Suprapubic skin (tissue), 4 donors: ENCODE measurements around the gene ANKRD63. TPM values are rescaled to one million over a fixed set of nuclear protein-coding genes. Genes with fewer than 3 reads are reported as not detected.
A peak's percentile ranks its signal among the peaks of the same experiment; 100 is the strongest.

Experiments
- DNase-seq, 2 donors: peaks; one replicate each; pipeline ENCODE4 v3.0.0-alpha.2; 2019; ENCODE audit warnings: low spot score in 2 of 2
- H3K27ac ChIP-seq: fragments of 200-600 bp; sonication (generic); one replicate; pipeline ENCODE4 v1.5.1; 2019
- H3K27me3 ChIP-seq: fragments of 200-600 bp; sonication (generic); one replicate; pipeline ENCODE4 v1.5.1; 2019
- H3K36me3 ChIP-seq: fragments of 200-600 bp; sonication (generic); one replicate; pipeline ENCODE4 v1.5.1; 2019
- H3K4me1 ChIP-seq: fragments of 200-600 bp; sonication (generic); one replicate; pipeline ENCODE4 v1.5.1; 2019
- H3K4me3 ChIP-seq: fragments of 200-600 bp; sonication (generic); one replicate; pipeline ENCODE4 v1.5.1; 2019; ENCODE audit warnings: mild to moderate bottlenecking
- H3K9me3 ChIP-seq: fragments of 200-600 bp; sonication (generic); one replicate; pipeline ENCODE4 v1.5.1; 2019
- EP300 ChIP-seq: sonication (generic); formaldehyde crosslinking; IDR thresholded peaks from one replicate; pipeline ENCODE4 v1.6.1; 2017; ENCODE audit warnings: antibody characterized with exemption
- POLR2A ChIP-seq, 2 donors: fragments of 450-650 bp; IDR thresholded peaks; one replicate each; pipeline ENCODE4 v1.6.1; 2017; ENCODE audit warnings: antibody characterized with exemption in 2 of 2, mild to moderate bottlenecking in 2 of 2, moderate library complexity in 2 of 2
- POLR2AphosphoS5 ChIP-seq, 3 donors: sonication (generic); formaldehyde crosslinking; IDR thresholded peaks; one replicate each; pipeline ENCODE4 v1.6.1; 2017; ENCODE audit warnings: antibody characterized with exemption in 3 of 3
- WGBS: methylation state at CpG from one replicate; pipeline ENCODE4 v1.1.5; 2018; 5-methylcytosine and 5-hydroxymethylcytosine counted together
- total RNA-seq, 4 donors: library from RNA; depleted of rRNA; stranded (reverse); fragments of >200 nt; gene quantifications; one replicate each; pipeline ENCODE4 v1.1.0, GENCODE V29; 2016
- TF ChIP-seq, protein P1 (sequence below), 2 donors: fragments of 200-600 bp in 1 of 2; fragments of 450-650 bp in 1 of 2; sonication (generic) in 1 of 2; IDR thresholded peaks; one replicate each; pipeline ENCODE4 v1.5.1; 2016 to 2019; ENCODE audit warnings: antibody characterized with exemption in 2 of 2, mild to moderate bottlenecking in 1 of 2, moderate library complexity in 1 of 2

Gene ANKRD63
- total RNA-seq, 4 donors from 2014 or later = not detected

DNA sequence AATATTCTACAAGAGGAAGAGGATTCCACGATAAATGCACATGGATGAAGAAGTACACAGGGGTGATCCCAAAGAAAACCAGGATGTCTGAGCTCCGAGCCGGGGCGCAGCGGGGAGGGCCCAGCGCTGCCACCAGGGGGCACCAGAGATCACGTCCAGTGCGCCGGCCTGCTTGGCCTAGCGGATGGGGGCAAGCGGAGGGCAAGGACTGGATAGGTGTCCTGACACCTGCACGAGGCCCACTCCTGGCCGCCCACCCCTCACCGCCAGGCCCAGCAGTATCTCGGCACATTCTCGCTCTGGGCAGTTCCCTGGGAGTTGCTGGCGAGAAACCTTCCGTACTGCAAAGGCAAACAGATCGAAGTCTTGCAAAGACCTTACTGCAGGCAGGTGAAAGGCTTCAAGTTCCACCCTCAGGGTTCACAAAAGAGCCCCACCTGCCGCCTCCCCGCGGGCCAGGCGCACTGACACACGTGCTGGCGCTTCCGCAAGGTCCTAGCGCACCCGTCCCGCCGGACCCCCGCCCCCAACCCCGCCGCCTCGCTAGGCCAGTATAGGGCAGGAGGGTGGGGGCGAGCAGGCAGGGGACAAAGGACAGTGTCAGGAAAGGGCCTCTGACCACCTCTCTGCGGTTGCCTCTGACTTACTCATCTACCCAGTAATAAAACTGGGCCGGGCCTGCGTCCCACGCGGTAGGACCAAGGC lies 3.3 kb downstream of the ANKRD63 start:
- Histone ChIP-seq H3K4me3 (peak overlapping the region; percentile 11), H3K4me1 (peaks cover 44% of the 10 kb centered on the region), H3K27ac (no peak overlapping the region), H3K27me3 (peaks cover 54% of the 10 kb centered on the region), H3K36me3 (peaks cover 6% of the 10 kb centered on the region), H3K9me3 (no peaks in the 10 kb centered on the region)
- no peak for TF ChIP-seq POLR2AphosphoS5 (IDR thresholded peaks at IDR 0.05)
- TF ChIP-seq, protein P1, sequence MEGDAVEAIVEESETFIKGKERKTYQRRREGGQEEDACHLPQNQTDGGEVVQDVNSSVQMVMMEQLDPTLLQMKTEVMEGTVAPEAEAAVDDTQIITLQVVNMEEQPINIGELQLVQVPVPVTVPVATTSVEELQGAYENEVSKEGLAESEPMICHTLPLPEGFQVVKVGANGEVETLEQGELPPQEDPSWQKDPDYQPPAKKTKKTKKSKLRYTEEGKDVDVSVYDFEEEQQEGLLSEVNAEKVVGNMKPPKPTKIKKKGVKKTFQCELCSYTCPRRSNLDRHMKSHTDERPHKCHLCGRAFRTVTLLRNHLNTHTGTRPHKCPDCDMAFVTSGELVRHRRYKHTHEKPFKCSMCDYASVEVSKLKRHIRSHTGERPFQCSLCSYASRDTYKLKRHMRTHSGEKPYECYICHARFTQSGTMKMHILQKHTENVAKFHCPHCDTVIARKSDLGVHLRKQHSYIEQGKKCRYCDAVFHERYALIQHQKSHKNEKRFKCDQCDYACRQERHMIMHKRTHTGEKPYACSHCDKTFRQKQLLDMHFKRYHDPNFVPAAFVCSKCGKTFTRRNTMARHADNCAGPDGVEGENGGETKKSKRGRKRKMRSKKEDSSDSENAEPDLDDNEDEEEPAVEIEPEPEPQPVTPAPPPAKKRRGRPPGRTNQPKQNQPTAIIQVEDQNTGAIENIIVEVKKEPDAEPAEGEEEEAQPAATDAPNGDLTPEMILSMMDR (IDR thresholded peaks at IDR 0.05) = peak; percentile 91 to 99
- WGBS = 10% methylated on average over 18 of the region's 40 CpGs
- DNase-seq = no peak

DNA sequence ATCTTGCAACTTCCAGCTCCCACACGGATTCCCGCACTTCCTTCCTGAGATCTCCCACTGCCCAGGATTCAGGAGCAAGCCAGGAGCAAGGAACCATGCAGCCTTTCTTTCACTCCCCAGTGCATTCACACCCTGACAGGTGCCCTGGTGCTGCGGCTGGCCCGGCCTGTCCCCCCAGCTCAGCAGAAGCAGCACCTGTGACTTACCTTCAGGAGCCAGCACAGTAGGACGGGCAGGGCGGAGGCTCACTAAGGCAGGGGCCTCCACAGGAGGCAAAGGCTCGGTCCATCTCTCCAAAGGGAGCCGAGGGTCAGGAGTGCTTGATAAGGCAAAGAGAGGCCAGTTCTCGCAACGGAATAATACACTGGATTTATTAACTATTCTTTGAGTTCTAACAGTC lies 4.8 kb downstream of the ANKRD63 start:
- peaks cover 44% of the 10 kb centered on the region for H3K27me3 ChIP-seq

DNA sequence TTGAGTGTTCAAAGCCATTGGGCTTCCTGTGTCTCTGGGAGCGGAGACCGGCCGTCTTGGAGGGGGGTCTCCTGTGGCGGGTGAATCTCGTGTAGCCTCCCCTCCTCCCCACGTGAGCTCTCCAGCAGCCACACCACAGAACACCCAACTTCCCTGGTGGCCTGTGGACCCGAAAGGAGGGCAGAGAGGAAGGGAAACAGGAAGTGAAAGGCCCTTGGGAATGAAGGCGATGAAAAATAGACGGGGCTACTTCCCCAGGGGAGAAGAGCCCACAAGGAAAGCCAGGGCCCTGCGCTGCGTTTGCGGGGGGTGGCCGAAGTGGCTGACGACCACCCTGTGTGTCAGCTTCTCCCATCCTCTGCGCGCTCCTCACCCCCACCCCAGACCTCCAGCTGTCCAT lies 5.4 kb downstream of the ANKRD63 start:
- Histone ChIP-seq H3K36me3 (peaks cover 24% of the 10 kb centered on the region), H3K27me3 (peaks cover 38% of the 10 kb centered on the region), H3K27ac (no peak overlapping the region), H3K9me3 (no peaks in the 10 kb centered on the region), H3K4me1 (peaks cover 28% of the 10 kb centered on the region), H3K4me3 (no peak overlapping the region)
- 57% methylated on average over 16 of the region's 16 CpGs for WGBS
- TF ChIP-seq POLR2AphosphoS5 (IDR thresholded peaks at IDR 0.05) = no peak
- TF ChIP-seq, protein P1 (IDR thresholded peaks at IDR 0.05) = no peak
- no peak for TF ChIP-seq POLR2A (IDR thresholded peaks at IDR 0.05)
- TF ChIP-seq EP300 = no peak
- DNase-seq = no peak

More for the DNA sequence above, 4.8 kb downstream of the ANKRD63 start:
- Histone ChIP-seq H3K4me3 (no peak overlapping the region), H3K4me1 (peaks cover 34% of the 10 kb centered on the region), H3K27ac (no peak overlapping the region), H3K9me3 (no peaks in the 10 kb centered on the region), H3K36me3 (peaks cover 19% of the 10 kb centered on the region)
- no peak for DNase-seq
- TF ChIP-seq, protein P1 (IDR thresholded peaks at IDR 0.05) = no peak
- no peak for TF ChIP-seq POLR2AphosphoS5 (IDR thresholded peaks at IDR 0.05)
- no peak for TF ChIP-seq EP300
- no peak for TF ChIP-seq POLR2A (IDR thresholded peaks at IDR 0.05)
- 73% methylated on average over 9 of the region's 10 CpGs for WGBS

DNA sequence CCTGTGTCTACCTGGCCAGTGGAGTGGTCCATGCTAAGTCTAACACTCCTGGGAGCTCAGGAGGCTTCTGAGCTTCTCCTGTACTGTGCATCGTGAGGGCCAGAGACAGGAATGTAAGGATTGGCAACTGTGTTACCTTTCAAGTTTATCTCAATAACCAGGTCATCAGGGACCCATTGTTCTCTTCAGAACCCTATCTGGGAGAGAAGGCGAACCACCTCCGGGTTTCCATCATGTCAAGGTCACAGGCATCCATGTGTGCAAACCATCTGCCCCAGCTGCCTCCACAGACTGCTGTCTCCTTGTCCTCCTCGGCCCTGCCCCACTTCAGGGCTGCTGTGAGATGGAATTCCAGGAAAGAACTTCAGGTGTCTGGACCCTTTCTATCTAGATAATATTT lies 5.9 kb downstream of the ANKRD63 start:
- H3K36me3 ChIP-seq = peaks cover 25% of the 10 kb centered on the region
- TF ChIP-seq EP300 = no peak
- TF ChIP-seq, protein P1 (IDR thresholded peaks at IDR 0.05) = no peak
- no peak for TF ChIP-seq POLR2A (IDR thresholded peaks at IDR 0.05)
- TF ChIP-seq POLR2AphosphoS5 (IDR thresholded peaks at IDR 0.05) = no peak
- no peak for DNase-seq
- H3K4me3 ChIP-seq = no peak overlapping the region
- peaks cover 23% of the 10 kb centered on the region for H3K4me1 ChIP-seq
- peaks cover 33% of the 10 kb centered on the region for H3K27me3 ChIP-seq
- H3K27ac ChIP-seq = no peak overlapping the region
- WGBS = 65% methylated on average over 3 of the region's 4 CpGs
- no peaks in the 10 kb centered on the region for H3K9me3 ChIP-seq

DNA sequence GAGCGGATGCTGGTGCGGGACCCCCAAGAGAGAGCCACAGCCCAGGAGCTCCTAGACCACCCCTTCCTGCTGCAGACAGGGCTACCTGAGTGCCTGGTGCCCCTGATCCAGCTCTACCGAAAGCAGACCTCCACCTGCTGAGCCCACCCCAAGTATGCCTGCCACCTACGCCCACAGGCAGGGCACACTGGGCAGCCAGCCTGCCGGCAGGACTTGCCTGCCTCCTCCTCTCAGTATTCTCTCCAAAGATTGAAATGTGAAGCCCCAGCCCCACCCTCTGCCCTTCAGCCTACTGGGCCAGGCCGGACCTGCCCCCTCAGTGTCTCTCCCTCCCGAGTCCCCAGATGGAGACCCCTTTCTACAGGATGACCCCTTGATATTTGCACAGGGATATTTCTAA lies 6.9 kb downstream of the ANKRD63 start:
- WGBS = 82% methylated on average over 7 of the region's 7 CpGs
- Histone ChIP-seq H3K4me1 (peaks cover 16% of the 10 kb centered on the region), H3K36me3 (peaks cover 26% of the 10 kb centered on the region), H3K4me3 (no peak overlapping the region), H3K27ac (no peak overlapping the region), H3K27me3 (peaks cover 23% of the 10 kb centered on the region), H3K9me3 (no peaks in the 10 kb centered on the region)
- no peak for TF ChIP-seq POLR2AphosphoS5 (IDR thresholded peaks at IDR 0.05)
- TF ChIP-seq, protein P1 (IDR thresholded peaks at IDR 0.05) = no peak
- no peak for TF ChIP-seq POLR2A (IDR thresholded peaks at IDR 0.05)
- no peak for TF ChIP-seq EP300
- DNase-seq = no peak
